Activated CD4-positive, alpha-beta T cell treated with anti-CD3 and anti-CD28 coated beads, Interleukin-2, amount 50 U/mL, for 4 hours (primary cell): Measurements from ENCODE around the gene WDR4.
"Not testable (repeated sequence)": the region's sequence is repeated elsewhere in the genome, so short reads cannot be mapped to it uniquely, and the experiment has no call there.

ENCODE experiments used
- DNase-seq, 2 experiments: peaks; one replicate each; pipeline ENCODE4 v3.0.0-alpha.2; 2020

WDR4 gene

GRCh38 chr21:42851812-42852665 lies 27.3 kb downstream of the WDR4 start:
- DNase-seq: no peak

GRCh38 chr21:42850866-42851391 lies 28.4 kb downstream of the WDR4 start:
- DNase-seq: no peak

DNA sequence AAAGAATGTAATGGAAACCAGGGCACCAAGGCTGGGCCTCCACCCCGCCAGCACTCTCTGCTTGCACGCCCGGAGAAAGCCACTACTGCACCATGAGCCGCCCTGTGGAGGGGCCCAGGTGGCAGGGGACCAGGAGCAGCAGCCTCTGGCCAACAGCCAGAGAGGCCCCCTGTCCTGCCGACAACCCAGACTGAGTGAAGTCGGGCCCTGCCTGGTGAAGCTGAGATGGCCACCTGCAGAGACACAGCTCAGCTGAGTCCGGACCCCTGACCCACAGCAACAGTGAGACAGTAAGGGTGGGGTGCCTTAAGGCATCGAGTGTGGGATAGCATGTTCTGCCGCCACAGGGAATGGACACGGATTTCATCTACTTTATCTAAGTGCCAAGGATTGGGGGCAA lies 28.9 kb downstream of the WDR4 start:
- DNase-seq: no peak

GRCh38 chr21:42849759-42850412 lies 29.5 kb downstream of the WDR4 start:
- DNase-seq: no peak

GRCh38 chr21:42848932-42849758 lies 30.2 kb downstream of the WDR4 start:
- DNase-seq: no peak

- not testable (repeated sequence) for DNase-seq
Observed at GRCh38 chr21:42848144-42848931, 31.0 kb downstream of the WDR4 start.

GRCh38 chr21:42847726-42848125 lies 31.6 kb downstream of the WDR4 start:
- no peak for DNase-seq

GRCh38 chr21:42847051-42847707 lies 32.2 kb downstream of the WDR4 start:
- DNase-seq: no peak

- DNase-seq: no peak
Observed at GRCh38 chr21:42846221-42846620, 33.1 kb downstream of the WDR4 start.

DNA sequence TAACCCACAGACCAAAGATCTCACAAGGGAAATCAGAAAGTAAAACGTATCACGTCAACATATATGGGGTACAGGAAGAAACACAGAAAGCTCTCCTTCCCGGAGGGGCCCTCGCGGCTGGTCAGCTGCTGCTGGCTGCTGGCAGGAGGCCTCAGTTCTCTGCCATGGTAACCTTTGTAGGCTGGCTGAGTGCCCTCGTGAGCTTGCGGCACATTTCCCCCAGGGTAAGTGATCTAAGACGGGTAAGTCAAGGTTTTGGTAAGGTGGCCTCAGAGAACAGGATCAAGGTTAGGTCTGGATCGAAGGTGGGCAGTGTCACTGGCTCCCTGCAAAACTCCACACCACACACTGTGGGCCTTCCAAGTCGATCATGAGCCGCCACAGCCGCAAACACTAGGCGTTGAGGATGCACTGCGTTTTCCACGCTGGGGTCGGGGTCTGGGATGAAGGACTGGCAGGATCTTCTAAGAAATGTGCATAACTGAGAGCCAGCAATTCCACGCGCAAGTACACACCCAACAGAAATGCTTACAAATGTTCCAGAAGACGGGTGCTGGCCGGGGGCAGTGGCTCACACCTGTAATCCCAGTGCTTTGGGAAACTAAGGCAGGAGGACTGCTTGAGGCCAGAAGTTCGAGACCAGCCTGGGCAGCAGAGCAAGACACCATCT lies 33.9 kb downstream of the WDR4 start:
- no peak for DNase-seq

- no peak for DNase-seq
Observed at GRCh38 chr21:42844411-42845113, 34.8 kb downstream of the WDR4 start.

DNA sequence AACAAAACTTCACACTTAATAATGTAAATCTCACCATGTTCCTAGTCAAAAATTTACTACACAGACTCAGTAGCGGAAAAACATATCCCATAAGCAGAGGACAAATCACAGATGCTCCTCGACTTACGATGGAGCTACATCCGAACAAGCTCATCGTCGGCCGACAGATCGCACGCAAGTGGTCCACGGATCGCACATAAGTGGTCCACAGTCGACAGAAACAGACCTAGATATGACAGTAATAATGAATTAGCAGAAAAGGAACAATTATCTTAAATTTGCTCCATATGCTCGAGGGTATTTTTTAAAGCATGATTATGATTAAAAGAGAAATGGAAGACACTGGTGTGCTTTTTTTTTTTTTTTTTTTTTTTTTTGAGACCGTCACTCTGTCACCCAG lies 36.3 kb downstream of the WDR4 start:
- DNase-seq: no peak

DNA sequence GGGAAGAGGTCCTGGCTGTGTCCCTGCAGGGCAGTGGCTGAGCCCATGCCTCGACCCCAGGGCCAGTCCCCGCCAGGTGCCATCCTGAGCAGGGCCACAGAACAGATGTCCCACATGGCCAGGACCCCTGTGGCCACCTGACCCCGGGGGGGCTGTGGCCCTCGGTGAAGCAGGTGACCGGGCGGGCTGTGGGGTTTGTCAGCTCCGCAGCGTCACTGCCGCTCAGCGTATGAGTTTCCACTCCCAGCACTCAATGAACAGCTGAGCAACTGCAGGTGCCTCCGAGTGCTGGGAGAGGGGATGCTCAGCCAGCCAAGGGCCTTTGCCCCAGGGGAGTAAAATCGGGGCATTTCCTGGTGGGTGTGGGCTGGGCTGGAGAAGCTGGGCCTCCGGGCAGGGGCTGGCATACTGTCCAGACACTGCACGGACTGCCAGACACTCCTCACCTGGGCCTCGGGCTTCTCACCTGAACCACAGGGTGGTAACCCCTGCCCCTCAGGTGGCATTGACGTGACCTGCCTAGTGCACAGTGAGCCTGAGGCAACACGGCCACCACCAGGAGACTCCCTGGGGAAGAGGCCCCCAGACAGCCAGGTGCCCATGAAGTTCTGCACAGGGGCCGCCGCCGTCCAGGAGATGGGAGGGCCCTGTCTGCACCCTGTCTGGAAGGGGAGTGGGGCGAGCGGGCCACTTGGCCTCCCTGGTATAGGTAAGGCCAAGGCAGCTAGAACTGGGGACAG lies 37.3 kb downstream of the WDR4 start:
- DNase-seq: not testable (repeated sequence)

GRCh38 chr21:42841156-42841915 lies 38.0 kb downstream of the WDR4 start:
- no peak for DNase-seq

DNA sequence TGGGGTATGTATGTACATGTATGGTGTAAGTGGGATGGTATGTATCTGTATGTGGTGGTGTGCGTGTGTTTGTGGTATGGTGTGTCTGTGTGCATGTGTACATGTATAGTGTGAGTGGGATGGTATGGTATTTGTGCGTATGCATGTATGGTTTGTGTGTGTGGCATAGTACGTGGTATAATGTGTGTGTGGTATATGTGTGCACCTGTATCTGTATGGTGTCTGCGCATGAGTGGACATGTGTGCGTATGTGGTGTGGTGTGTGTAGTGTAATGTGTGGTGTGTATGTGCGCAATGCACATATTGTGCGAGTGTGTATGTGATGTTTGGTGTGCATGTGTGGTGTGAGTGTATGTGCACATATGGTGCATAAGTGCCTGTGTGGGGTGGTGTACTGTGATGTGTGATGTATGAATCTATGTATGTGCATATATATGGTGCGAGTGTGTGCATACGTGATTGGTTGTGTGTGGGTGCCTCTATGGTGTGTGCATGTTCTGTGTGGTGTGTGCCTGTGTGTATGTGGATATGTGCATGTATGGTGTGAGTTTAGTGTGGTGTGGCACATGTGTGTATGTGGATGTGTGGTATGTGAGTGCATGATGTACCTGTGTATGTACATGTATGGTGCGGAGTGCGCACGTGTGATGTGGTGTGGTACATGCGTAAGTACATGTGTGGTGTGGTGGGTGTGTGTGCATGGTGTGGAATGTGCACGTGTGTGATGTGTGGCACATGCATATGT lies 38.8 kb downstream of the WDR4 start:
- DNase-seq: no peak

DNA sequence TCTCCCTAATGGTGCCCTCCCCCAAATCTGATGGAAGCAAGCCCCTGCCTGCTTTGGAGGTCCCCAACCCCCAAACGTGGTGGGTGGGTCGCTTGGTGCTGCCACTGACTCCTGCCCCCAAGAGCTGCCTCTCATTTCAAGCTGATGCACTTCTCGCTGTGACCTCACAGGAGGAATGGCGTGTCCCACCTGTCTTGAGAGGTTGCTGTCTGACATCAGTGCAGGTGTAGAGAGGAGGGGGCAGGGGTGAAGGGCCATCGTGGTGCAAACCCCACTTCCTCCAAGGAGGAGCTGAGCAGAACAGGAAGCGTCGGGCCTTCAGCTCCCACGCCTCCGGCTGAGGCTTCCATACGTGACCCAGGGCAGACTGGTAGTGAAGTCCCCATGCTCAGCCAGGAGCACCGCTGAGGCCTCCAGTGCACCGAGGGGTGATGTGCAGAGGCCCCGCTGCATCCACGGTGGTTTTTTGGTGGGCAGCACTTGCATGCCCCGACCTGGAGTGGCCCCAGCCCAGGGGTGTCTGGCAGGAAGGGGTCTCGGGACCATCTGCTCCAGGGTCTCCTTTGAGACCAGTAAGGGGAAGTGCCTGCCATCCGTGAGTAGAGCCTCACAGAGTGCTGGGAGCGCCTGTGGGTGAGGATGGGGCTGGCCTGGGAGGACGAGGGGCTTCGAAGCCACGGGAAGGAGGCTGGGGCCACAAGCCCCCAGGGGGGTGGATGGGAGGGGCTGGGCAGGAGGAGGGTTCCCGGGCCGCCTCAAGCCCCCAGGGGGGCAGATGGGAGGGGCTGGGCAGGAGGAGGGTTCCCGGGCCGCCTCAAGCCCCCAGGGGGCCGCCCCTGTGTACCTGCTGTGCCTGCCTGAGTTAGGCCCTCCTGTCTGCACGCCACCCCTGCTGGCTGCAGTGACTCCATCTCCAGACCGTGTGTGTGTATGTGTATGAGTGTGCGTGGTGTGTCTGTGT lies 39.8 kb downstream of the WDR4 start:
- DNase-seq: no peak

GRCh38 chr21:42838212-42838690 lies 41.1 kb downstream of the WDR4 start:
- not testable (repeated sequence) for DNase-seq
